Calu3 (cell line): ENCODE results near the gene RHBDD1. TPM values are rescaled to one million over a fixed set of nuclear protein-coding genes. Genes with fewer than 3 reads are reported as not detected.

Experiments
- BruUV-seq: library from RNA; stranded (reverse); fragments of 400-500 nt; replicated peaks from 2 replicates; lab custom pipeline; 2021; lab: Mats Ljungman, UMichigan
- CTCF ChIA-PET: fragments of 300-600 bp; sonication (Branson Sonifier 250); formaldehyde crosslinking; loops from one replicate; lab custom pipeline; 2022; ENCODE audit warnings: antibody characterized with exemption; lab: Charles Lee
- DNase-seq: peaks from one replicate; pipeline ENCODE4 v3.0.0; 2022
- H3K27ac Mint-ChIP-seq: one replicate; pipeline ENCODE4 v1.8.0; 2022; ENCODE audit warnings: mixed read lengths; ENCODE audit not compliant: unreplicated experiment
- H3K27me3 Mint-ChIP-seq: one replicate; pipeline ENCODE4 v1.8.0; 2022; ENCODE audit warnings: mixed read lengths; ENCODE audit not compliant: unreplicated experiment
- H3K36me3 Mint-ChIP-seq: one replicate; pipeline ENCODE4 v1.8.0; 2022; ENCODE audit warnings: mild to moderate bottlenecking, moderate library complexity, mixed read lengths; ENCODE audit not compliant: insufficient read depth, unreplicated experiment
- H3K4me1 Mint-ChIP-seq: one replicate; pipeline ENCODE4 v1.8.0; 2022; ENCODE audit warnings: mild to moderate bottlenecking, low read depth, mixed read lengths; ENCODE audit not compliant: unreplicated experiment
- H3K4me3 Mint-ChIP-seq: one replicate; pipeline ENCODE4 v1.8.0; 2022; ENCODE audit warnings: mild to moderate bottlenecking, low read depth, moderate library complexity, mixed read lengths; ENCODE audit not compliant: unreplicated experiment
- H3K9me3 Mint-ChIP-seq: one replicate; pipeline ENCODE4 v1.8.0; 2022; ENCODE audit warnings: low read depth, mixed read lengths; ENCODE audit not compliant: unreplicated experiment
- intact Hi-C: fragments of 100-400 bp; cut with micrococcal nuclease; formaldehyde crosslinking; loops from one replicate; pipeline ENCODE4 v1.10.0; 2022; ENCODE audit not compliant: unreplicated experiment
- total RNA-seq: library from RNA; stranded (reverse); gene quantifications from 2 replicates; pipeline ENCODE4 v1.2.3, GENCODE V29; 2022
- TF ChIP-seq, protein P1 (sequence below): fragments of 200-600 bp; IDR thresholded peaks from one replicate; pipeline ENCODE4 v1.8.0; 2022; ENCODE audit warnings: antibody characterized with exemption; ENCODE audit not compliant: unreplicated experiment

RHBDD1 gene
- total RNA-seq, 1 experiment from 2014 or later = 28.7 TPM

DNA sequence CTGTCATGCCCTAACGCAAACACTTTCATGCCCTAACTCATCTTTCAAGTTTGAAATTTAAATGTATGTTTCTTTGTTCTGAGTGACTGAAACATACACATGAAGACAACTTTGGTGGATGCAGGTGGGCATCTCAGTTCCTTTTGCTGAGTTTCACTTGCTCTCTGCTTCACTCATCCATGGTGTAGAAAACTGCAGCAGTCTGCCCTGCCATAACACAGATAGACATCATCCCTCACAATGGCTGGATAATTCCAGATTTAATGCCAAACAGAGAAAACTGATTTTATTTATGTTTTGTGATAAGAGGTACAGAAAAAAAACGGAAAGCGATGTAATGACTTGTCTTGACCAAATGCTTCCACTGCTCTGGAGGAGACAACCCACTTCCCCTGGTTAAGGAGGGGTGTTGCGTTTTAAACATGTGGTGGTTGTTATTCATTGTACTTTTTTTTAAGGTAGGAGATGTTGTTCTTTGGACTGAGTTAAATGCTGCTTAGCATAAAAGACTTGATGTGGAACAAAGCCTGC lies 70.4 kb downstream of the RHBDD1 start:
- no TSS peak for BruUV-seq
- Mint-ChIP-seq H3K36me3 (peaks cover 6% of the 10 kb centered on the region), H3K27ac (no peak overlapping the region), H3K4me3 (no peak overlapping the region), H3K27me3 (no peaks in the 10 kb centered on the region), H3K4me1 (no peaks in the 10 kb centered on the region), H3K9me3 (no peaks in the 10 kb centered on the region)
- intact Hi-C loops = no loop called here
- CTCF ChIA-PET = no interaction called here
- DNase-seq = no peak
- TF ChIP-seq, protein P1, sequence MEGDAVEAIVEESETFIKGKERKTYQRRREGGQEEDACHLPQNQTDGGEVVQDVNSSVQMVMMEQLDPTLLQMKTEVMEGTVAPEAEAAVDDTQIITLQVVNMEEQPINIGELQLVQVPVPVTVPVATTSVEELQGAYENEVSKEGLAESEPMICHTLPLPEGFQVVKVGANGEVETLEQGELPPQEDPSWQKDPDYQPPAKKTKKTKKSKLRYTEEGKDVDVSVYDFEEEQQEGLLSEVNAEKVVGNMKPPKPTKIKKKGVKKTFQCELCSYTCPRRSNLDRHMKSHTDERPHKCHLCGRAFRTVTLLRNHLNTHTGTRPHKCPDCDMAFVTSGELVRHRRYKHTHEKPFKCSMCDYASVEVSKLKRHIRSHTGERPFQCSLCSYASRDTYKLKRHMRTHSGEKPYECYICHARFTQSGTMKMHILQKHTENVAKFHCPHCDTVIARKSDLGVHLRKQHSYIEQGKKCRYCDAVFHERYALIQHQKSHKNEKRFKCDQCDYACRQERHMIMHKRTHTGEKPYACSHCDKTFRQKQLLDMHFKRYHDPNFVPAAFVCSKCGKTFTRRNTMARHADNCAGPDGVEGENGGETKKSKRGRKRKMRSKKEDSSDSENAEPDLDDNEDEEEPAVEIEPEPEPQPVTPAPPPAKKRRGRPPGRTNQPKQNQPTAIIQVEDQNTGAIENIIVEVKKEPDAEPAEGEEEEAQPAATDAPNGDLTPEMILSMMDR = no peak

DNA sequence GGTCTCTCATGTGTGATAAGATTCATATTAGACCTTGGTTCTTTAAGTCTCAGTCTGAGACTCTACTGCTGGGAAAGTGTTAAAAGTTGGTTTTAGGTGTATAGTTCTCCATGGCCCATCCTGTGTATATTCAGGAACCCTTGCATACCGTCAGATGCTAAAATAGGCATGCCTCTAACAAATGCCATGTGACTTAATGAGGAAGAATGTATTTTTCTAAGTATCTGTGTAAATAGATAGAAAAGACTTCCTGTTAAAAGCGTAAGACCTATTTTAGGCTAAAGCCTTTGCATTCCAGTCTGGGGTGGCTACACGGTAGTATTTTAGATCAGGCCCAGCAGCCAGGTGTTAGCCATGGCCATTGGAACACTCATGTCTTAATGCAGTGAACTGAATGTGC lies 73.3 kb downstream of the RHBDD1 start:
- H3K4me1 Mint-ChIP-seq = no peaks in the 10 kb centered on the region
- no peak overlapping the region for H3K4me3 Mint-ChIP-seq
- CTCF ChIA-PET = no interaction called here
- no peak for DNase-seq
- TF ChIP-seq, protein P1 = no peak
- no peak overlapping the region for H3K27ac Mint-ChIP-seq
- intact Hi-C loops = no loop called here
- BruUV-seq = no TSS peak
- H3K36me3 Mint-ChIP-seq = no peaks in the 10 kb centered on the region
- H3K9me3 Mint-ChIP-seq = no peaks in the 10 kb centered on the region
- H3K27me3 Mint-ChIP-seq = no peaks in the 10 kb centered on the region

DNA sequence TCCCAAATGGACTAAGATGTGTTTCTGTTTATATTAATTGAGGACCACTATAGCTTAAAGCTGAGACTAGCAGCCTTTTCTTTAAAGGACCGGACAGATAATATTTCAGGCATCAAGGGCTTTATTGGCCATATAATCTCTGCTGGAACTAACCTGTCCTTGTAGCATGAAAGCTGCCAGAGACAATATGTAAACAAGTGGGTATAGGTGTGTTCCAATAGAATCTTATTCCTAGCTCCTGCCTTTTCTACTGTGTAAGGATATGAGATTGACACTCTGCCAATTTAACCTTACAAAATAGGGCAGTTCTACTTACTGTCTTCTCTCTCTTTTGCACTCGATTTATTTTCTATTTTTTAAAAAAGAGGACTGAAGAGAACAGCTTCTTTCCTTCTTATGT lies 74.0 kb downstream of the RHBDD1 start:
- intact Hi-C loops = no loop called here
- no TSS peak for BruUV-seq
- Mint-ChIP-seq H3K4me3 (no peak overlapping the region), H3K4me1 (no peaks in the 10 kb centered on the region), H3K27me3 (no peaks in the 10 kb centered on the region), H3K36me3 (no peaks in the 10 kb centered on the region), H3K9me3 (no peaks in the 10 kb centered on the region), H3K27ac (no peak overlapping the region)
- CTCF ChIA-PET = no interaction called here
- no peak for DNase-seq
- TF ChIP-seq, protein P1 = no peak

GRCh38 chr2:226910384-226910783 lies 74.5 kb downstream of the RHBDD1 start:
- Mint-ChIP-seq H3K36me3 (no peaks in the 10 kb centered on the region), H3K27me3 (no peaks in the 10 kb centered on the region), H3K9me3 (no peaks in the 10 kb centered on the region), H3K27ac (no peak overlapping the region), H3K4me1 (no peaks in the 10 kb centered on the region), H3K4me3 (no peak overlapping the region)
- intact Hi-C loops = no loop called here
- no peak for DNase-seq
- TF ChIP-seq, protein P1 = no peak
- CTCF ChIA-PET = no interaction called here
- BruUV-seq = no TSS peak
